Measurements from ENCODE around the gene ZSCAN18.

- TF ChIP-seq LEF1 (IDR thresholded peaks at IDR 0.05; ENCODE audit: borderline replicate concordance) (no peak), ELF4 (IDR thresholded peaks at IDR 0.05) (no peak), SP1 (IDR thresholded peaks at IDR 0.05) (no peak), NFRKB (IDR thresholded peaks at IDR 0.05) (no peak), TARDBP (IDR thresholded peaks at IDR 0.05) (no peak), BHLHE40 (IDR thresholded peaks at IDR 0.05; ENCODE audit: borderline replicate concordance) (no peak), L3MBTL2 (conservative IDR thresholded peaks at IDR 0.05) (no peak)
These were observed 51.2 kb downstream of the ZSCAN18 start for GRCh38 chr19:58046856-58047255.
